ENCODE data around the gene TM4SF1.

DNA sequence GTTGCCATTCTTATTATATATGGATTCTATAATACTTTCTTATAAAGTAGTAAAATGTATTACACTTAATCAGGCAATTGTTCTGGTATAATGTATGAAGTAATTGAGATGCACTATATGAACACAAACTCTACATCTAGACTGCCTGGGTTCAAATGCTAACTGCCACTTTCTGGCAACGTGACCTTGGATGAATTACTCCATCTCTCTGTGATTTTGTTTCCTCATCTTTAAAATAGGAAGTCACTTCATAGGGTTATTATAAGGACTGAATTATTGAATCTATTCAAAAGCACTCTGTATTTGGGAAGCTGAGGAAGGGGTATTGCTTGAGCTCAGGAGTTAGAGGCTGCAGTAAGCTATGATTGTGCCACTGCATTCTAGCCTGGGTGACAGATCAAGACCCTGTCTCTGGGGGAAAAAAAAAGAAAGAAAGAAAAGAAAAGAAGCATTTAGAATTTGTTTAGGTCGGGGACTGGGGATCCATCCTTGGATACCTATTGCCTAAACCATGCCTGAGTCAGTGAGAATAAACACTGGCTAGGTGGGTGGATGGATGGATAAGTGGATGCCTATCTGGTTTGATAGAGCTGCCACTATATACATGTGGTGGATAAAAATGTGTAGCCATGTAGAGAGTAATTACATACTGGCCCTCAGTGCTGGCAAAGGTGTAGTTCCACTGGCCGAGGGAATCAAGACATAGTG lies 2.5 kb downstream of the TM4SF1 start:
- TF ChIP-seq, protein P1, sequence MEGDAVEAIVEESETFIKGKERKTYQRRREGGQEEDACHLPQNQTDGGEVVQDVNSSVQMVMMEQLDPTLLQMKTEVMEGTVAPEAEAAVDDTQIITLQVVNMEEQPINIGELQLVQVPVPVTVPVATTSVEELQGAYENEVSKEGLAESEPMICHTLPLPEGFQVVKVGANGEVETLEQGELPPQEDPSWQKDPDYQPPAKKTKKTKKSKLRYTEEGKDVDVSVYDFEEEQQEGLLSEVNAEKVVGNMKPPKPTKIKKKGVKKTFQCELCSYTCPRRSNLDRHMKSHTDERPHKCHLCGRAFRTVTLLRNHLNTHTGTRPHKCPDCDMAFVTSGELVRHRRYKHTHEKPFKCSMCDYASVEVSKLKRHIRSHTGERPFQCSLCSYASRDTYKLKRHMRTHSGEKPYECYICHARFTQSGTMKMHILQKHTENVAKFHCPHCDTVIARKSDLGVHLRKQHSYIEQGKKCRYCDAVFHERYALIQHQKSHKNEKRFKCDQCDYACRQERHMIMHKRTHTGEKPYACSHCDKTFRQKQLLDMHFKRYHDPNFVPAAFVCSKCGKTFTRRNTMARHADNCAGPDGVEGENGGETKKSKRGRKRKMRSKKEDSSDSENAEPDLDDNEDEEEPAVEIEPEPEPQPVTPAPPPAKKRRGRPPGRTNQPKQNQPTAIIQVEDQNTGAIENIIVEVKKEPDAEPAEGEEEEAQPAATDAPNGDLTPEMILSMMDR (IDR thresholded peaks at IDR 0.05), result no peak
- no peak for TF ChIP-seq EZH2 (IDR thresholded peaks at IDR 0.05; ENCODE audit: borderline replicate concordance, insufficient read depth, low read depth, low read length, poor library complexity, severe bottlenecking)

Measured in B cell (primary cell).